ENCODE results near the gene RAF1.

Gene RAF1

GRCh38 chr3:12560505-12561190 lies 103.3 kb downstream of the RAF1 start:
- FAIRE-seq = peak; percentile 83
- TF ChIP-seq POU2F2 (IDR thresholded peaks at IDR 0.05; ENCODE audit: low read depth, low read length) (no peak), TAF1 (IDR thresholded peaks at IDR 0.05; ENCODE audit: low read depth, low read length) (peak; percentile 39; the same call in 1 of the 2 replicates), SPI1 (IDR thresholded peaks at IDR 0.05; ENCODE audit: low read depth, low read length) (no peak), PAX5 (IDR thresholded peaks at IDR 0.05; ENCODE audit: insufficient read depth, low read length, severe bottlenecking) (no peak), POLR2AphosphoS5 (IDR thresholded peaks at IDR 0.05; ENCODE audit: low read depth, low read length) (peak; percentile 45; the same call in 1 of the 2 replicates), POLR2A (IDR thresholded peaks at IDR 0.05; ENCODE audit: low read depth, low read length) (peak; percentile 46; the same call in 1 of the 2 replicates)
- peak; percentile 29 for DNase-seq (ENCODE audit: insufficient read length, low spot score)

GRCh38 chr3:12559520-12559919 lies 104.4 kb downstream of the RAF1 start:
- DNase-seq (ENCODE audit: insufficient read length, low spot score) (no peak), FAIRE-seq (no peak)
- TF ChIP-seq TAF1 (IDR thresholded peaks at IDR 0.05; ENCODE audit: low read depth, low read length) = no peak
- no peak for TF ChIP-seq POLR2A (IDR thresholded peaks at IDR 0.05; ENCODE audit: low read depth, low read length)
- TF ChIP-seq POLR2AphosphoS5 (IDR thresholded peaks at IDR 0.05; ENCODE audit: low read depth, low read length) = no peak
- no peak for TF ChIP-seq PAX5 (IDR thresholded peaks at IDR 0.05; ENCODE audit: insufficient read depth, low read length, severe bottlenecking)
- no peak for TF ChIP-seq POU2F2 (IDR thresholded peaks at IDR 0.05; ENCODE audit: low read depth, low read length)
- no peak for TF ChIP-seq SPI1 (IDR thresholded peaks at IDR 0.05; ENCODE audit: low read depth, low read length)

GRCh38 chr3:12558706-12559105 lies 105.2 kb downstream of the RAF1 start:
- FAIRE-seq (no peak), DNase-seq (ENCODE audit: insufficient read length, low spot score) (no peak)
- TF ChIP-seq TAF1 (IDR thresholded peaks at IDR 0.05; ENCODE audit: low read depth, low read length) (no peak), POLR2AphosphoS5 (IDR thresholded peaks at IDR 0.05; ENCODE audit: low read depth, low read length) (no peak), PAX5 (IDR thresholded peaks at IDR 0.05; ENCODE audit: insufficient read depth, low read length, severe bottlenecking) (no peak), SPI1 (IDR thresholded peaks at IDR 0.05; ENCODE audit: low read depth, low read length) (no peak), POLR2A (IDR thresholded peaks at IDR 0.05; ENCODE audit: low read depth, low read length) (no peak), POU2F2 (IDR thresholded peaks at IDR 0.05; ENCODE audit: low read depth, low read length) (no peak)

- TF ChIP-seq TAF1 (IDR thresholded peaks at IDR 0.05; ENCODE audit: low read depth, low read length) (no peak), POLR2AphosphoS5 (IDR thresholded peaks at IDR 0.05; ENCODE audit: low read depth, low read length) (no peak), PAX5 (IDR thresholded peaks at IDR 0.05; ENCODE audit: insufficient read depth, low read length, severe bottlenecking) (no peak), POU2F2 (IDR thresholded peaks at IDR 0.05; ENCODE audit: low read depth, low read length) (no peak), SPI1 (IDR thresholded peaks at IDR 0.05; ENCODE audit: low read depth, low read length) (no peak), POLR2A (IDR thresholded peaks at IDR 0.05; ENCODE audit: low read depth, low read length) (no peak)
- peak; percentile 40 for FAIRE-seq
Measured at GRCh38 chr3:12557473-12558100, 106.3 kb downstream of the RAF1 start.

GRCh38 chr3:12556690-12557472 lies 107.0 kb downstream of the RAF1 start, which contains the start of gene MKRN2:
MKRN2 (plus strand) TSS chr3:12557087; CDS start chr3:12557151, 64 bp downstream.
- DNase-seq (ENCODE audit: insufficient read length, low spot score) (peak; percentile 76), FAIRE-seq (peak; percentile 98)
- TF ChIP-seq POLR2AphosphoS5 (IDR thresholded peaks at IDR 0.05; ENCODE audit: low read depth, low read length) = peak; percentile 94
- peak; percentile 92 for TF ChIP-seq POLR2A (IDR thresholded peaks at IDR 0.05; ENCODE audit: low read depth, low read length)
- TF ChIP-seq POU2F2 (IDR thresholded peaks at IDR 0.05; ENCODE audit: low read depth, low read length) = no peak
- peak; percentile 57 for TF ChIP-seq PAX5 (IDR thresholded peaks at IDR 0.05; ENCODE audit: insufficient read depth, low read length, severe bottlenecking)
- TF ChIP-seq TAF1 (IDR thresholded peaks at IDR 0.05; ENCODE audit: low read depth, low read length) = peak; percentile 71

More at GRCh38 chr3:12557473-12558100, 106.3 kb downstream of the RAF1 start:
- no peak for DNase-seq (ENCODE audit: insufficient read length, low spot score)

- FAIRE-seq = no peak
- DNase-seq (ENCODE audit: insufficient read length, low spot score) = no peak
- TF ChIP-seq POLR2AphosphoS5 (IDR thresholded peaks at IDR 0.05; ENCODE audit: low read depth, low read length) (no peak), POLR2A (IDR thresholded peaks at IDR 0.05; ENCODE audit: low read depth, low read length) (no peak), SPI1 (IDR thresholded peaks at IDR 0.05; ENCODE audit: low read depth, low read length) (no peak), PAX5 (IDR thresholded peaks at IDR 0.05; ENCODE audit: insufficient read depth, low read length, severe bottlenecking) (no peak), TAF1 (IDR thresholded peaks at IDR 0.05; ENCODE audit: low read depth, low read length) (no peak), POU2F2 (IDR thresholded peaks at IDR 0.05; ENCODE audit: low read depth, low read length) (no peak)
Measured at GRCh38 chr3:12556314-12556689, 107.6 kb downstream of the RAF1 start.

- FAIRE-seq (no peak), DNase-seq (ENCODE audit: insufficient read length, low spot score) (no peak)
- TF ChIP-seq PAX5 (IDR thresholded peaks at IDR 0.05; ENCODE audit: insufficient read depth, low read length, severe bottlenecking) (no peak), TAF1 (IDR thresholded peaks at IDR 0.05; ENCODE audit: low read depth, low read length) (0 out of 2 replicates have a peak, but pooled peaks have one; percentile 27)
Measured at GRCh38 chr3:12553921-12554391, 110.0 kb downstream of the RAF1 start.

GRCh38 chr3:12549971-12550760 lies 113.8 kb downstream of the RAF1 start:
- TF ChIP-seq POU2F2 (IDR thresholded peaks at IDR 0.05; ENCODE audit: low read depth, low read length) (no peak), TAF1 (IDR thresholded peaks at IDR 0.05; ENCODE audit: low read depth, low read length) (no peak), SPI1 (IDR thresholded peaks at IDR 0.05; ENCODE audit: low read depth, low read length) (no peak), POLR2AphosphoS5 (IDR thresholded peaks at IDR 0.05; ENCODE audit: low read depth, low read length) (no peak), POLR2A (IDR thresholded peaks at IDR 0.05; ENCODE audit: low read depth, low read length) (no peak), PAX5 (IDR thresholded peaks at IDR 0.05; ENCODE audit: insufficient read depth, low read length, severe bottlenecking) (no peak)
- no peak for FAIRE-seq
- no peak for DNase-seq (ENCODE audit: insufficient read length, low spot score)

All from GM12891 (cell line).